Measurements from ENCODE around the gene LRRC42. TPM values are rescaled to one million over a fixed set of nuclear protein-coding genes. Genes with fewer than 3 reads are reported as not detected.

LRRC42 gene
- total and polyA plus RNA-seq, 2 donors from 2014 or later = 23.8 to 25.6 TPM

GRCh38 chr1:54010415-54011117 lies 64.4 kb downstream of the LRRC42 start:
- Histone ChIP-seq H3K27ac (ENCODE audit: low read depth in 2 of 2, low read length in 2 of 2) (no peak overlapping the region), H3K27me3 (ENCODE audit: control insufficient read depth, insufficient read depth, low read length) (no peaks in the 10 kb centered on the region), H3K36me3 (ENCODE audit: control insufficient read depth in 2 of 3, insufficient read depth in 3 of 3, low read length in 3 of 3) (no peaks in the 10 kb centered on the region), H3K9ac (ENCODE audit: low read length in 3 of 3) (no peak overlapping the region), H3K4me1 (ENCODE audit: control insufficient read depth in 2 of 3, insufficient read depth in 2 of 3, low read depth in 1 of 3, low read length in 3 of 3) (no peaks in the 10 kb centered on the region), H3K9me3 (ENCODE audit: control insufficient read depth in 2 of 3, insufficient read depth in 1 of 3, low read length in 3 of 3) (no peaks in the 10 kb centered on the region), H3K4me3 (ENCODE audit: low read length in 3 of 3) (no peak overlapping the region)
- intact Hi-C loops (cut with DNase I) = no loop called here
- FAIRE-seq (no peak), DNase-seq (no peak)
- TF ChIP-seq CTCF (IDR thresholded peaks at IDR 0.05; ENCODE audit: borderline replicate concordance, extremely low read depth, insufficient read depth) = no peak

- FAIRE-seq (no peak), DNase-seq (no peak)
- no peak overlapping the region for H3K27ac ChIP-seq (ENCODE audit: low read depth in 2 of 2, low read length in 2 of 2)
- no peaks in the 10 kb centered on the region for H3K27me3 ChIP-seq (ENCODE audit: control insufficient read depth, insufficient read depth, low read length)
- H3K4me1 ChIP-seq (ENCODE audit: control insufficient read depth in 2 of 3, insufficient read depth in 2 of 3, low read depth in 1 of 3, low read length in 3 of 3) = no peaks in the 10 kb centered on the region
- intact Hi-C loops (cut with DNase I) = no loop called here
- H3K4me3 ChIP-seq (ENCODE audit: low read length in 3 of 3) = no peak overlapping the region
- no peak for TF ChIP-seq CTCF (IDR thresholded peaks at IDR 0.05; ENCODE audit: borderline replicate concordance, extremely low read depth, insufficient read depth)
- H3K36me3 ChIP-seq (ENCODE audit: control insufficient read depth in 2 of 3, insufficient read depth in 3 of 3, low read length in 3 of 3) = no peaks in the 10 kb centered on the region
- no peak overlapping the region for H3K9ac ChIP-seq (ENCODE audit: low read length in 3 of 3)
- no peaks in the 10 kb centered on the region for H3K9me3 ChIP-seq (ENCODE audit: control insufficient read depth in 2 of 3, insufficient read depth in 1 of 3, low read length in 3 of 3)
Observed at GRCh38 chr1:54011316-54012007, 65.3 kb downstream of the LRRC42 start.

- Histone ChIP-seq H3K9me3 (ENCODE audit: control insufficient read depth in 2 of 3, insufficient read depth in 1 of 3, low read length in 3 of 3) (no peaks in the 10 kb centered on the region), H3K9ac (ENCODE audit: low read length in 3 of 3) (no peak overlapping the region), H3K27ac (ENCODE audit: low read depth in 2 of 2, low read length in 2 of 2) (no peak overlapping the region), H3K4me1 (ENCODE audit: control insufficient read depth in 2 of 3, insufficient read depth in 2 of 3, low read depth in 1 of 3, low read length in 3 of 3) (no peaks in the 10 kb centered on the region), H3K27me3 (ENCODE audit: control insufficient read depth, insufficient read depth, low read length) (no peaks in the 10 kb centered on the region), H3K4me3 (ENCODE audit: low read length in 3 of 3) (no peak overlapping the region), H3K36me3 (ENCODE audit: control insufficient read depth in 2 of 3, insufficient read depth in 3 of 3, low read length in 3 of 3) (no peaks in the 10 kb centered on the region)
- TF ChIP-seq CTCF (IDR thresholded peaks at IDR 0.05; ENCODE audit: borderline replicate concordance, extremely low read depth, insufficient read depth) = no peak
- intact Hi-C loops (cut with DNase I) = no loop called here
- FAIRE-seq = no peak
- no peak for DNase-seq
Observed at GRCh38 chr1:54012008-54012325, 65.8 kb downstream of the LRRC42 start.
